ENCODE measurements around the gene PTPRT. TPM values are rescaled to one million over a fixed set of nuclear protein-coding genes. Genes with fewer than 3 reads are reported as not detected.

PTPRT gene
- total RNA-seq, 1 experiment from 2014 or later = not detected

DNA sequence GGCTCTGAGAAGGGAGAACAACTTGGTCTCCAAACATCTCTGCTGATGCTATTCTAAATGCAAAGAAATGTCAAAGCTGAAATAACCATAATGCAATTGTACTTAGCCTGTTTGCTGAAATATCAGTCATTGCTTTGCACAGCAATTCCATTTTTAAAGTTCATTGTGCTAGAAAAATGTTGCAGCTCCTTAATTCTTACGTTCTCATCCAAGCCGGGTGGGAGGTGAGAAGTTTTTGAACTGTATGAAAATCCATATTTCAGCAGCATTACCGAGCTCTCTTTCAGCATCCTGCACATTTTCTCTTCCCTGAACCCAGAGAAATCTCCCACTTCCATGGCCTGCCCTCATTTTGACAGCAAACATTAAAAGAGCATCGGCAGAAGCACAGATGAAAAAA is 630.0 kb downstream of the PTPRT start:
- Histone ChIP-seq H3K4me1 (ENCODE audit: insufficient read depth, low read length) (no peaks in the 10 kb centered on the region), H3K79me2 (ENCODE audit: low read length) (no peaks in the 10 kb centered on the region), H3K9ac (ENCODE audit: low read length) (no peak overlapping the region), H3K36me3 (ENCODE audit: low read depth, low read length) (no peaks in the 10 kb centered on the region), H3K9me3 (ENCODE audit: low read length) (peaks cover 29% of the 10 kb centered on the region), H3K9me2 (replicated peaks; ENCODE audit: low read length) (no peaks in the 10 kb centered on the region), H3K27me3 (ENCODE audit: low read length) (no peaks in the 10 kb centered on the region), H3K4me2 (ENCODE audit: low read length) (no peak overlapping the region), H3K4me3 (ENCODE audit: low read length) (no peak overlapping the region), H4K20me1 (ENCODE audit: low read length) (no peaks in the 10 kb centered on the region), H2AFZ (ENCODE audit: low read length) (no peak overlapping the region), H3F3A (ENCODE audit: low read length, unreplicated experiment) (no peaks in the 10 kb centered on the region), H3K27ac (ENCODE audit: low read length) (no peak overlapping the region)
- CTCF ChIA-PET = no interaction called here
- ATAC-seq (no peak), DNase-seq (no peak)
- POLR2A ChIA-PET (ENCODE audit: unreplicated experiment) = no interaction called here
- BruUV-seq (replicated peaks) = no TSS peak
- no peak for TF ChIP-seq EZH2phosphoT487 (IDR thresholded peaks at IDR 0.05; ENCODE audit: borderline replicate concordance, low read length)
- TF ChIP-seq, protein P1, sequence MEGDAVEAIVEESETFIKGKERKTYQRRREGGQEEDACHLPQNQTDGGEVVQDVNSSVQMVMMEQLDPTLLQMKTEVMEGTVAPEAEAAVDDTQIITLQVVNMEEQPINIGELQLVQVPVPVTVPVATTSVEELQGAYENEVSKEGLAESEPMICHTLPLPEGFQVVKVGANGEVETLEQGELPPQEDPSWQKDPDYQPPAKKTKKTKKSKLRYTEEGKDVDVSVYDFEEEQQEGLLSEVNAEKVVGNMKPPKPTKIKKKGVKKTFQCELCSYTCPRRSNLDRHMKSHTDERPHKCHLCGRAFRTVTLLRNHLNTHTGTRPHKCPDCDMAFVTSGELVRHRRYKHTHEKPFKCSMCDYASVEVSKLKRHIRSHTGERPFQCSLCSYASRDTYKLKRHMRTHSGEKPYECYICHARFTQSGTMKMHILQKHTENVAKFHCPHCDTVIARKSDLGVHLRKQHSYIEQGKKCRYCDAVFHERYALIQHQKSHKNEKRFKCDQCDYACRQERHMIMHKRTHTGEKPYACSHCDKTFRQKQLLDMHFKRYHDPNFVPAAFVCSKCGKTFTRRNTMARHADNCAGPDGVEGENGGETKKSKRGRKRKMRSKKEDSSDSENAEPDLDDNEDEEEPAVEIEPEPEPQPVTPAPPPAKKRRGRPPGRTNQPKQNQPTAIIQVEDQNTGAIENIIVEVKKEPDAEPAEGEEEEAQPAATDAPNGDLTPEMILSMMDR (conservative IDR thresholded peaks at IDR 0.05; ENCODE audit: low read depth, low read length) = no peak
- TF ChIP-seq EZH2 (IDR thresholded peaks at IDR 0.05; ENCODE audit: low read length, unreplicated experiment) = no peak
- intact Hi-C loops (cut with micrococcal nuclease) = no loop called here

- Histone ChIP-seq H3K4me1 (ENCODE audit: insufficient read depth, low read length) (no peaks in the 10 kb centered on the region), H3K36me3 (ENCODE audit: low read depth, low read length) (no peaks in the 10 kb centered on the region), H3K4me3 (ENCODE audit: low read length) (no peak overlapping the region), H4K20me1 (ENCODE audit: low read length) (no peaks in the 10 kb centered on the region), H3K27ac (ENCODE audit: low read length) (no peak overlapping the region), H3K9me3 (ENCODE audit: low read length) (peaks cover 41% of the 10 kb centered on the region; the same call in 1 of the 2 replicates), H3K9me2 (replicated peaks; ENCODE audit: low read length) (no peaks in the 10 kb centered on the region), H3K9ac (ENCODE audit: low read length) (no peak overlapping the region), H3K27me3 (ENCODE audit: low read length) (no peaks in the 10 kb centered on the region), H3K4me2 (ENCODE audit: low read length) (no peak overlapping the region), H3F3A (ENCODE audit: low read length, unreplicated experiment) (no peaks in the 10 kb centered on the region), H3K79me2 (ENCODE audit: low read length) (no peaks in the 10 kb centered on the region), H2AFZ (ENCODE audit: low read length) (no peak overlapping the region)
- intact Hi-C loops (cut with micrococcal nuclease) = no loop called here
- BruUV-seq (replicated peaks) = no TSS peak
- ATAC-seq (no peak), DNase-seq (no peak)
- ChIA-PET CTCF (no interaction called here), POLR2A (ENCODE audit: unreplicated experiment) (no interaction called here)
- TF ChIP-seq EZH2phosphoT487 (IDR thresholded peaks at IDR 0.05; ENCODE audit: borderline replicate concordance, low read length) = no peak
- TF ChIP-seq, protein P1 (conservative IDR thresholded peaks at IDR 0.05; ENCODE audit: low read depth, low read length) = no peak
These were observed 633.1 kb downstream of the PTPRT start for GRCh38 chr20:42556575-42556974.

- TF ChIP-seq EZH2 (IDR thresholded peaks at IDR 0.05; ENCODE audit: low read length, unreplicated experiment) (no peak), EZH2phosphoT487 (IDR thresholded peaks at IDR 0.05; ENCODE audit: borderline replicate concordance, low read length) (no peak)
- TF ChIP-seq, protein P1 (conservative IDR thresholded peaks at IDR 0.05; ENCODE audit: low read depth, low read length) = no peak
- H3K36me3 ChIP-seq (ENCODE audit: low read depth, low read length) = no peaks in the 10 kb centered on the region
- intact Hi-C loops (cut with micrococcal nuclease) = no loop called here
- no peak for DNase-seq
- no peaks in the 10 kb centered on the region for H3K79me2 ChIP-seq (ENCODE audit: low read length)
- no peak overlapping the region for H3K4me2 ChIP-seq (ENCODE audit: low read length)
- H4K20me1 ChIP-seq (ENCODE audit: low read length) = no peaks in the 10 kb centered on the region
- H3K9me3 ChIP-seq (ENCODE audit: low read length) = peaks cover 46% of the 10 kb centered on the region
- no peaks in the 10 kb centered on the region for H3K9me2 ChIP-seq (replicated peaks; ENCODE audit: low read length)
- H3K4me3 ChIP-seq (ENCODE audit: low read length) = no peak overlapping the region
- H3K9ac ChIP-seq (ENCODE audit: low read length) = no peak overlapping the region
- POLR2A ChIA-PET (ENCODE audit: unreplicated experiment) = no interaction called here
- H3K4me1 ChIP-seq (ENCODE audit: insufficient read depth, low read length) = no peaks in the 10 kb centered on the region
- no peaks in the 10 kb centered on the region for H3F3A ChIP-seq (ENCODE audit: low read length, unreplicated experiment)
- no peak overlapping the region for H2AFZ ChIP-seq (ENCODE audit: low read length)
- BruUV-seq (replicated peaks) = no TSS peak
- H3K27ac ChIP-seq (ENCODE audit: low read length) = no peak overlapping the region
- H3K27me3 ChIP-seq (ENCODE audit: low read length) = no peaks in the 10 kb centered on the region
- CTCF ChIA-PET = no interaction called here
- no peak for ATAC-seq
These were observed 636.3 kb downstream of the PTPRT start for GRCh38 chr20:42553374-42553773.

All from PC-3 (cell line).